Left cardiac atrium (tissue), 4 donors: Measurements from ENCODE around the gene C1orf105. TPM values are rescaled to one million over a fixed set of nuclear protein-coding genes. Genes with fewer than 3 reads are reported as not detected.
A peak's percentile ranks its signal among the peaks of the same experiment; 100 is the strongest.
"Not testable (repeated sequence)": the region's sequence is repeated elsewhere in the genome, so short reads cannot be mapped to it uniquely, and the experiment has no call there.

Experiments used
- ATAC-seq, 2 donors: fragments of 200-7000 bp; cut with Tn5 transposase; one replicate each; pipeline ENCODE4 v1.9.1; 2020; ENCODE audit warnings: mild to moderate bottlenecking in 2 of 2, moderate library complexity in 2 of 2
- DNase-seq: peaks from one replicate; pipeline ENCODE4 v3.0.0-alpha.2; 2020
- intact Hi-C, 2 donors: fragments of 100-400 bp; cut with DNase I; formaldehyde crosslinking; loops; one replicate each; pipeline versions ENCODE4 v1.14.1 to v1.15.1; 2022 to 2023
- total RNA-seq, 2 donors: library from RNA; stranded (reverse); fragmentation: NEBNext Ultra II Directional; extraction: Animal tissue kit (Norgen Biotek cat#: 25700); gene quantifications; one replicate each; pipeline ENCODE4 v1.2.1, GENCODE V29; 2021
- donor health status: DM: no; HTN: yes; CAD: no.
- donor health status: DM: no; HTN: yes; CAD: no; lungs with severe emphysema.
- donor health status: DM: yes; HTN: yes; CAD: no.
- donor health status: Dilated cardiomyopathy.

The C1orf105 gene
- total RNA-seq, 2 donors from 2014 or later = 7.1 to 19.9 TPM

DNA sequence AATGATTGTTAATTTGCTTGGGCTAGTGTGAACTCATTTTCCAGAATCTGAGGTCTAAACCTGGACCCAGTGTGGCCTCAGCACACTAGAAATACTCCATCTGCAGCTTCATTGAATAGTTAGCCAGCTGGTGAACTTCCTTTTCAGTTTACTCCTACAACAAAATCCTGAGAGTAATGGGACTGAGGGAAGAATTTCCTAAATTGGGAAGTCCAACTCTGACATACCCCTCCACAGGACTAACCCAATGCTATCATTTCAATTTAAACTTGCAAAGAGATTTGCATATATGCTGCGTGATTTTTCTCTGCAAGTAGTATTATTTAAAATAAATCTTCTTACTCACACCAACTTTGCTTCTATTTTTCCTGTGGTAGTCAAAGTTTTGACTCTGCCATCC is 51.2 kb downstream of the C1orf105 start:
- ATAC-seq (no peak), DNase-seq (no peak)
- intact Hi-C loops = no loop called here

DNA sequence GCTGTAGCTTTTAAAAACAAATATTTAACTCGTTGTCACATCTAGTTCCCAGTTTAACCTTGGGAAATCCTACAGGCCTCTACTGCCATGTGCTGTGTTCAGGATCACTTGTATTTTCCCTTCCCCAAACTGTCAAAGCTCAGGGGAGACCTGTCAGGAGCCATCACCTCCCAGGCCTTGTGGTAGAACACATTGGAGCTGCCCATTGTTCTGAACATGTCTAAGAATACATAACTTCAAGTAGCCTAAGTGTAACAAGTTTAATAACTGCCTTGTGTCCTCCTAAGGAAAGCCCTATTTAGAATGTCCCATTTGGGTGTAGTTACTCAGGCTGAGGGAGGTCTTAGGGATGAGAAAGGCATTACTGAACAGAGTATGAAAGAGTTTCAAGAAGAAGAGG is 52.0 kb downstream of the C1orf105 start:
- DNase-seq (no peak), ATAC-seq (no peak)
- intact Hi-C loops = no loop called here

DNA sequence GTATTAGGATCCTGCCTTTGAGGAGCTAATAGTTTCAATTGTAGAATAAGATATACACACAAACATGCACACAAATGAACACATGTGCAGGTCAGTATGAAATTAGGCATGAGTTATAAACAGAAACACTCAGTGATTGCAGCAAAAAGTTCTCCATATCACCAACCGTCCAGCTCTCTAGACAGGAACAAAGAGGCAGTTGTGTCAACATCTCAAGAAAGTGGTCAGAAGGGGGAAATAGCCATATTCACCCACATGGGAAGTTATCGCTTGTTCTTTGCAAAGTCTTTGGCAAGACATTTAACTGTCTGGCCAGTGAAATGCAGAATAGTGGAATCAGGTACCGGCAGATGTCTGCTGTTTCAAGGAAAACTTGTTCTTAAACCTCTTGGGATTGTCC is 52.8 kb downstream of the C1orf105 start:
- intact Hi-C loops = no loop called here
- ATAC-seq = peak in 1 of 2 donors; percentile 49
- no peak for DNase-seq

DNA sequence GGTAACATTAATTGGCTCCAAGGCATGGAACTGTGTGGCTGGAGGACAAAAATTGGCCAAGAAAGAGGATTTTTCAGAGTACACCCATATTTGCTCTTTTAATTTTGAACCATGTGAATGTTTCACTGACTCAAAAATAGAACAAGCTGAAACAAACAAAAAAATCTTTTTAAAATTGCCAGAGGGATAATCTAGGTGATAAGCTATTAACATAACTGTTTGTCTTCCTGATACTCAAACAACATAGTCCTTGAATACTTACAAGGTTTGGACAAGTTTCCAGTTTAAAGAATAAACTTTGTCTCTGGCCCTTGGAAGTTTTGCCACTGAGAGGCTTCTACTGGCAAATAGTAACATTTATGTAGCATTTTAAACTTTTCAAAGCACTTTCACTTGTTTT is 53.4 kb downstream of the C1orf105 start:
- intact Hi-C loops = no loop called here
- DNase-seq (no peak), ATAC-seq (no peak)

DNA sequence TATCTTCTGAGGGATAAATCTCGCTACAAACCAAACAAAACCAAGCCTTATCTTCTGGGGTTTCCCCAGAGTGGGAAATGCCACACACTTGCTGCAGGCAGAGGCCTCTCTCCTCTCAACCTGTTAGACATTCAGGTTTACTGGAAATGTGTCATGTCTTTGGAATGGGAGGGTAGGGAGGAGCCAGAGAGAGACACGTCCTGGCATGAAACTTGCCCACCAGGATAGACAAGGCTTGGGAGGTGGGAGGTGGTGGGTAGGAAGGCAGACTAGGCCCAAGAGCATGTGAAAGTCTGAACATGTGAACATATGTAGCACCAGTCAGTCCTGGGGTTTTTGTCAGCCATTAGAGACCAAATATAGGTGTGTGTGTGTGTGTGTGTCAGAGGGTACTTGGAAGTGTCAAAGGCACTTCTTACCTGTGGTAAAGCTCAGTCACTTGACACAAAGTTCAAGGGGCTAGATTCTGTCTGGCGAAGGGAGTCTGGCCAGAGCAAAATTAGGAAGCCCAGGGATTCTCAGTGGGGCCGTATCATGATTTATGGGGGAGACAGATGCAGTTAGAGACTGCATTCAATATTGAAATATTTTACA is 55.8 kb downstream of the C1orf105 start:
- no peak for DNase-seq
- intact Hi-C loops = no loop called here
- ATAC-seq = peak in 1 of 2 donors; percentile 40

DNA sequence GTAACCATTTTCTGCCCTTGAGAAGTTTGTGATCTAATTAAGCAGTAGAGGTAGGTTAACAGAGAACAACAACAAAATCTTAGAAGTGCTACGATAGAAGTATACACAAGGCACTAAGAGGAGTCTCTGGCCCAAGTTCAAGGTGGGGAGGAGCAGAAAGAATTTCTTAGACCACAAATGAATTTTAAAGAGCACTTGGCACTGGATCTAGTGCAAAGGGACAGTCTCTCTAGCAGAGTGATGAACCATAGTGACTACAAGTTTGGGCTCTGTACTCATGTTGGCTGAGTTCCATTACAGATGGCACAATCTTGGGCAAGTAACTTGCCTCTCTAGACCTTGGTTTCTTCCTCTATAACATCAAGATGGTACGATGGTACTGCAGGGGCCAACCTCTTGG is 56.7 kb downstream of the C1orf105 start:
- intact Hi-C loops = no loop called here
- ATAC-seq (no peak), DNase-seq (no peak)

DNA sequence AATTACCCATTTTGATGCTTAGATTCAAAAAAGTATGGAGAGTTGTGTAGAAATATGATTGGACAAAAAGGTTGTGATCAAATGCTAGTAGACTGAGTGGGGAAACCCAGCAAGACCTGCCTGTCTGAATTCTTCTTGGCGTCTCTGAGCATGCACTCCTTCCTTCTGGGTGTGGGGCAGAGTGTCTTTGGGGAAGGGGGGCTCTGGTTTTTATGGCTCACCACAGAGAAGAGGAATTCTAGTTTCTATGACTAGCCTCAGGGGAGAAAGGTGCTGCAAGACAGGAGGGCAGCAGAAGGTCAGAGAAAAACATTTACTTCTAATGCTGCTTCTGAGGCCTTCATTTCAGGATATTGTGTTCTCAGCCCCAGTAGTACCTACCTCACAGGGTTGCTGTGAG is 57.3 kb downstream of the C1orf105 start:
- intact Hi-C loops = no loop called here
- no peak for ATAC-seq
- DNase-seq = no peak

DNA sequence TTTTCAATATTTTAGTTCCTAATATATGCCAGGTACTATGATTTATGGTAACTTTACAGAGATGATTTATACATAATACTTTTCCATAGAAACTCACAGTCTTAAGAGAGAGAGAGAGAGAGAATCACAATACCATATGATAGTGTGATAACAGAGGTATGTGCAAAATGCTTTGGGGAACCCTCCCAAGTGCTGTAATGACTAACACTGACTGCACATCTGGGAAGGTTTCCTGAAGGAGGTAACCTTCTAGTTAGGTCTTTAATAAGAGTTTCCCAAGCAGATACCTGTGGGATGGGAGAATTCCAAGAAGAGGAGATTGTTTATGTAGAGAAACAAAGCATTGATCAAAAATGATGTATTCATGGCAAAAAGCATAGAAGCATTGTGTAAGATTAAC is 58.0 kb downstream of the C1orf105 start:
- ATAC-seq (peak in 1 of 2 donors; percentile 25), DNase-seq (no peak)
- intact Hi-C loops = no loop called here

DNA sequence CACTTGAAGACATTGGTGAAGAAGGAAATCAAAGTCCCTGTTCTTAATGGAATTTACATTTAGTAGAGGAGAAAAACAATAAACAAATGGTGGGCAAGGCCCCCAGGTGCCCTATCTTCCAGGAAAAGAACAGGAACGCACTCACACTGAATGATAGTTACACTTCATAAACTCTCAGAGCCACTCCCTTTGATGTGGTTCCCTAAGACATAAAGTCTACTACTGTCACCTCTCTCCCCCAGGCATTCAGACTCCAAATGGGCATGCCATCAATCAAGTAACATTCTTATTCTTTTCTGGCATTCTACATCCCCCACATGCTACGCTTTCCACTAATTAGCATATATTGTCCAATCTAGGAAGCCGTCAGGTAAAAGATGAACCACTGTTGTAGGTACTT is 59.9 kb downstream of the C1orf105 start:
- intact Hi-C loops = no loop called here

DNA sequence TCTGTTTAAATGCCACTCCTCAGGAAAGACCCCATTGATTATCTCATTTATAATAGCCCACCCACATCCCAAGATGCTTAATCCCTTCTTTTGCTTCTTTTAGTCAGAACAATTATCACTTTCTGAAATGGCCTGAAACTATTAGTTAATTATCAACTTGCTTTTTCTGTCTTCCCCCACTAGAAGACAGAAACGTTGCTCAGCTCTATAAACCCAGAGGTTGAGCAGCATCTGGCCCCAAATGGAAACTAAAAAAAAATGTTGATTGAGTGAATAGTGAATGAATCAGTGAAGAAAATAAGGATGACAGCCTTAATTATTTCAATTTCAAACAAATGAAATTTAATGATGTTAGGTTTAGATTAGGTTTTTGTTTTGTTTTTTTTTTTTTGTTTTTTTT is 61.6 kb downstream of the C1orf105 start:
- DNase-seq (no peak), ATAC-seq (no peak)
- intact Hi-C loops = no loop called here

More for the DNA sequence above, 59.9 kb downstream of the C1orf105 start:
- DNase-seq = no peak
- ATAC-seq = no peak

DNA sequence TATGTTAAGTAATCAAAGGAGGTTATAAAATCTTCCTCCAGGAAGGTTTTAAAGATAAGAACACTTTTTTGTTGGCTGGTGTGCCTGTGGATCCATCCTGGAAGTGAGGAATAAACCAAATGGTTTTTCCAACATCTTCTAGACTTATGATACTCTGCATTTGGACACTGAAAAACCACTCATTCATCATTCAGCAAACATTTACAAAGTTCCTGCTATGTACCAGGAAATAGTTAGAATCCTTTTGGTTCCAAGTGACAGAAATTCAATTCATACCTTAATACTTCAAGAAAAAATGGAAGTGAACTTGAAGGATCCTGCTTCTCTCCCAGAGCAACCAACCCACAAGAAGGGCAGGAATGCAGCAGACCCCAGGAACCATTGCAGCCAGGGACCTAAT is 63.0 kb downstream of the C1orf105 start:
- ATAC-seq (no peak), DNase-seq (no peak)
- intact Hi-C loops = no loop called here

DNA sequence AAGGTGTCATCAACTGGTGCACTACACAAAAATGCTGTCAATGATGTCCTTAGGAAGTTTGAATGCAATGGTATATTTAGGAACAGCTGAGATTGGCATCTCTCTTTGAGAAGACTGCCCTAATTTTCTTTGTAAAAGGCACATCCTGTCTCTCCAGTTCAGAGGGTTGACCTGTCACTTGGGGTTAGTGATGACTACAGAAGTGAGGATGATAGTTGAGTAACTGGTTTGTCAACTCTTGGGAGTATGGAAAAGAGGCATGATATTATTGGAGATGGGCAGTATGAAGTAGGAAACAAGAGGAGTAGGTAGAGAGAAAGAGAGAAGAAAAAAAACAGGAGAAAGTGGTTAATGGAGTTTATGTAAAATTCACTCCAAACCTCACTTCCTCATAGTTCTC is 63.8 kb downstream of the C1orf105 start:
- intact Hi-C loops = no loop called here
- ATAC-seq (no peak), DNase-seq (no peak)

DNA sequence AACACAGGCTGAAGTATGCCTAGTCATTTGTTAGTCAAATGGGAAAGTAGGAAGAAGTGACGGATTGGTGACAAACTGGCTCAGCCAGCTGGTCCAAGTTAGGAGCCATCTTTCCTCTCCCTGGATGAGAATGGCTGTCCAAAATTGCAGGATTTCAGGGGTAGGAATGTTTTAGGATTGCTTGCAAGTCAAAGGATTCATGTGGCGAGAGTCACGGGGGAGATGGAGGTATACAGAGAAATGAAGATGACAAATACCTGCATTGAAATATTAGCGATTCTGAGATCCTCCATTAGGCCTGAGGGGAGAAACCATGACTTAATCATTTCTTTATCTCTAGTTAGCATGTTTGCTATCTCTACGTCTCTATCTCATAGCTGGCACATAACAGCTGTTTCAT is 65.1 kb downstream of the C1orf105 start:
- intact Hi-C loops = no loop called here
- ATAC-seq = no peak
- DNase-seq = no peak

DNA sequence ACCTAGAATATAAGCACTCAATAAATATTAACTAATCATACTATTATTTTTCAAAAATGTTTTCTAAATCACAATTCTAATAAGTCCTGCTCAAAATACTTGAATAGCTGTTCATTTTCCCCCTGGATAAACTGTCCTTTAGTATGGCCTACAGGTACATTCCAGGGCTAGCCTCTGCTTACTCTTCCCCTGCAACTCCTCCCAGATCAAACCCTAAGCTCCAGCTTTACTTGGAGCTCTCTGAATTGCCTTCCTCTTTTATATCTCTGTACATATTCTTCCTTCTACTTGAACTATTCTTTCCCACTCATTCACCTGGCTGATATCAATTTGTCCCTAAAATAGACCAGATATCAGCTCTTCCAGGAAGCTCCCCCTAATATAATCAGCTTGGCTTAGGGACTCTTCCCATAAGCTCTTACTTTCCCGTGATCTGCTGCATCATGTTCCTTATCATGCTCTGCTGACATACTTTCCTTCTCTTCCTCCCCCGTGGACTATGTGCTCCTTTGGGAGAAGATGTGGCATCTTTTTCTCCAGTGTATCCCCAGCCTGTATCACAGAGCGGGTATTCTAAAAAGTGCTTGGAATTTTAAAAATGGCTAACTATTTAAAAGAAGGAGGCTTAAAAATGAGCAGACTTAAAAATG is 66.4 kb downstream of the C1orf105 start:
- intact Hi-C loops = no loop called here
- no peak for DNase-seq
- ATAC-seq = peak in 1 of 2 donors; percentile 19

DNA sequence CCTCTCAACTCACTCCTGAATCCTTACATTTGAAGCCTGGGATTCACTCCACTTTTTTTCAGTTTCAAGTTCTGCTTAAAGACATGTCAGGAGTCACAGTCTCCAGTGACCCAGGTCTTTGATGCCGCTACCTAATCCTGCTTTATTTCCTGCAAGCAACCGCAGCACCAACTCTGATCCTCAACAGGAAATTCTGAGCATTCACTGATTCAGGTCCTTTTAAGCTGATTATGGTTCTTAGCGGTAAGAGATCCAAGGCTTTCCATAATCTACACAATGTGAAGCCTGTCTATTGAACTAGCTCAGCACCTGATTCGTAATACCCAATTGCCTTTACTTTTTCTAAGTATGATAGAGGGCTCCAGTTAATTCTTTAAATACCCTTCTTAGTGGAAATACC is 67.1 kb downstream of the C1orf105 start:
- DNase-seq (no peak), ATAC-seq (no peak)
- intact Hi-C loops = no loop called here

DNA sequence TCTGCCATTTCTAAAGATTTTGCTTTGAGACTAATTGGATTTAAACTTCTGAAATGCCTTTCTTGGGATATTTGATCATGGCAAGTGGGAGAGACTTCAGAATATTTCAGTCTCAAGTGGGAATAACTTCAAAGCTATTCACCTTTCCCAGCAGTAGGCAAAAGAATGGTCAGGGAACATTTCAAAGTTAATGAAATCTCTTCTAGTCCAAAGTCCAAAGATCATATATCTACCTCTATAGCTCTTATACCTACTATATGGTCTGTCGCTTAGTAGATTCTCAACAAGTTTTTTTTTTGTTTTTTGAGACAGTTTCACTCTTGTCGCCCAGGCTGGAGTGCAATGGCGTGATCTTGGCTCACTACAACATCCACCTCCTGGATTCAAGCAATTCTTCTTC is 67.9 kb downstream of the C1orf105 start:
- ATAC-seq (no peak), DNase-seq (no peak)
- intact Hi-C loops = no loop called here

DNA sequence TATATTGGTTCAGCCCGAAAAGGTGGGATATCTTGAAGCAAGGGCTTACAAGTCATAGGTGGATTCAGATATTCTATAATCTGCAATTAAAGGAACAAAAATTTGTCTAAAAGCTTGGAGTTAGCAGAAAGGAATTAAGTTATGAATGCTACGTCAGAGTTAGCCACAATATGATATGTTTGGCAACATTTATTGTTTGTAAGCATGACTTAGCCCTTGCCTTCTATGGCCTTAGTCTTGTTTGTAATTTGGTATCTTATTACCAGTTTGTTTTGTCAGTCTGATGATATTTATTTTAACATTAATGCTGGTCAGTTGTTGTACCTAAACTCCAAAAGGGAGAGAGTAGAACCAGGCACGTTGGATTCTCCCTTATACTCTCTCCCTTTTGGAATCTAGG is 69.4 kb downstream of the C1orf105 start:
- no peak for DNase-seq
- ATAC-seq = no peak
- intact Hi-C loops = no loop called here

DNA sequence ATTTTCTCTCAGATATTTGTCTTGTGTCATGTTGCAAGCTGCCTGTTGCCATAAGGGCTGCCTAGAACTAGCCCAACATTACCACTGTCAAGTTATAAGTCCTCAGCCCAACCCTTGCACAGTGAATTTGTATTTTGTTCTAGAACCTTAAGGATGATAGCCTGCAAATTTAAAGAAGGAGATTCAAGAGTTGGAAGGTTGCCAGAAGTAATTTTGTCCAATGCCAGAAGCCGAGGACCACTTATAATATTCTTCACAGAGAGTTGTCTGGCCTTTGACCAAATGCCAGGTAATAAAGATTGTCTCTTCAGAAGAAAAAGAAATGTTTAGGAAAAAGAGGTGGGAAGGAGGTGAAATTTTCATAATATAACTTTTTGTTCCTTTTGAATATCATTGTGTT is 71.9 kb downstream of the C1orf105 start:
- intact Hi-C loops = no loop called here
- DNase-seq = no peak
- ATAC-seq = no peak

DNA sequence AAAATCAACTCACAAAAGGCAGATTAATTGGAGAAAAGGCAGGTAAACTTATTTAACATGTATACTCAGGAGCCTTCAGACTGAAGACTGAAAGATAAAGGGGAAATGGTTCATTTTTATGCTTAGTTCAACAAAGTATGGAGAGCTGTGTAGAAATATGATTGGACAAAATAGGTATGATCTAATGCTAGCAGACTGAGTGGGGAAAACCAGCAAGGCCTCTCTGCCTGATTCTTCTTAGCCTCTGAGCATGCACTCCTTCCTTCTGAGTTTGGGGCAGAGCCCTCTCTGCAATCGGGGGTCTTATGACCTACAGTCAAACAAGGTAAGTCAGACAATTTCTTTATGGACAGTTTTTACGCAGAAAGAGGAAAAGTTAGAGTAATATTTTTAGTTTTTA is 73.7 kb downstream of the C1orf105 start:
- no peak for ATAC-seq
- intact Hi-C loops = no loop called here

DNA sequence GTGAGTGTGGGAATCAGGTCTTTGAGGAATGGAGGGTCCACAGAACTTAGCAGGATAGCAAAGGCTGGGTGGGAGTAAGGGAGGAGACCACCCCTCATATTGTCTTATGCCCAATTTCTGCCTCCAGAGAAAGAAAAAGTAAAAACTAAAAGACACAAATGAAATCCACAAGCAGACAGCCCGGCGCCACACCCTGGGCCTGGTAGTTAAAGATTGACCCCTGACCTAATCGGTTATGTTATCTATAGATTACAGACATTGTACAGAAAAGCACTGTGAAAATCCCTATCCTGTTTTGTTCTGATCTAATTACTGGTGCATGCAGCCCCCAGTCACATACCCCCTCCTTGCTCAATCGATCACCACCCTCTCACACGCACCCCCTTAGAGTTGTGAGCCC is 75.6 kb downstream of the C1orf105 start:
- DNase-seq, ATAC-seq, intact Hi-C loops: not testable (repeated sequence)

More for the DNA sequence above, 73.7 kb downstream of the C1orf105 start:
- DNase-seq = no peak

DNA sequence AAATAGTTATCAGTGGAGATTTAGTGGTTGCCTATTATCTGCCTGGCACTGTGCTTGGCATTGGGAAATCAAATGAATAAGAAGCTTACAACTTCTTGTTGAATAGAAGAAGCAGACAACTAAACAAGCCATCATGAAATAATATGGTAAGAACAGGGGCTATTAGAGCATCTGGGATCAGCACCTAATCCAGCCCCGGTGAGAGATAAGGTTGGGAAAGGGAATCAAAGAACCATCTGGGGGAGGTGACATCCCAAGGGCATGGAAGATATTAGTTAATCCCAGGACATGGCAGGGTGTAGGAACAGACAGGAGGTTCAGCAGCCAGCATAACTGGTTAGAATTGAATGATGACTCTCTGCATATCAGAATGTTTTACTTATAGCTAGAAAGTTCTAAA is 76.2 kb downstream of the C1orf105 start:
- ATAC-seq = peak; percentile 18 to 36
- intact Hi-C loops = no loop called here
- DNase-seq = no peak
